WTC11 (cell line): ENCODE measurements around the gene MEA1.

ENCODE experiments used
- ATF1 ChIP-seq: sonication (generic); formaldehyde crosslinking; IDR thresholded peaks from 2 replicates; pipeline ENCODE4 v1.8.1; 2023; ENCODE audit warnings: mild to moderate bottlenecking, moderate library complexity, missing genetic modification reagents
- CTCF ChIP-seq: fragments of 200-600 bp; IDR thresholded peaks from 2 replicates; pipeline ENCODE4 v1.8.0; 2022; ENCODE audit warnings: antibody characterized with exemption
- ESRRA ChIP-seq: sonication (generic); formaldehyde crosslinking; IDR thresholded peaks from 2 replicates; pipeline ENCODE4 v1.8.1; 2022; ENCODE audit warnings: mild to moderate bottlenecking, missing genetic modification reagents, borderline replicate concordance
- HMGXB4 ChIP-seq: sonication (generic); formaldehyde crosslinking; IDR thresholded peaks from 2 replicates; pipeline ENCODE4 v1.8.1; 2023; ENCODE audit warnings: mild to moderate bottlenecking, moderate library complexity, missing genetic modification reagents
- NFE2L1 ChIP-seq: sonication (generic); formaldehyde crosslinking; IDR thresholded peaks from 2 replicates; pipeline ENCODE4 v1.8.1; 2023; ENCODE audit warnings: missing genetic modification reagents
- NR2C2 ChIP-seq: sonication (generic); formaldehyde crosslinking; IDR thresholded peaks from 2 replicates; pipeline ENCODE4 v1.8.0; 2022; ENCODE audit warnings: mild to moderate bottlenecking, missing genetic modification reagents
- SP1 ChIP-seq: sonication (generic); formaldehyde crosslinking; conservative IDR thresholded peaks from 2 replicates; pipeline ENCODE4 v1.8.1; 2022; ENCODE audit warnings: missing genetic modification reagents
- USF1 ChIP-seq: sonication (generic); formaldehyde crosslinking; IDR thresholded peaks from 2 replicates; pipeline ENCODE4 v1.8.0; 2022; ENCODE audit warnings: mild to moderate bottlenecking, missing genetic modification reagents
- USF2 ChIP-seq: sonication (generic); formaldehyde crosslinking; IDR thresholded peaks from 2 replicates; pipeline ENCODE4 v1.8.1; 2023; ENCODE audit warnings: mild to moderate bottlenecking, missing genetic modification reagents, moderate library complexity
- TF ChIP-seq, protein P1 (sequence below): sonication (generic); formaldehyde crosslinking; IDR thresholded peaks from 2 replicates; pipeline ENCODE4 v1.8.1; 2023; ENCODE audit warnings: mild to moderate bottlenecking, missing genetic modification reagents, borderline replicate concordance
- TF ChIP-seq, protein P2 (sequence below): sonication (generic); formaldehyde crosslinking; IDR thresholded peaks from 2 replicates; pipeline ENCODE4 v1.8.0; 2022; ENCODE audit warnings: mild to moderate bottlenecking, missing genetic modification reagents

DNA sequence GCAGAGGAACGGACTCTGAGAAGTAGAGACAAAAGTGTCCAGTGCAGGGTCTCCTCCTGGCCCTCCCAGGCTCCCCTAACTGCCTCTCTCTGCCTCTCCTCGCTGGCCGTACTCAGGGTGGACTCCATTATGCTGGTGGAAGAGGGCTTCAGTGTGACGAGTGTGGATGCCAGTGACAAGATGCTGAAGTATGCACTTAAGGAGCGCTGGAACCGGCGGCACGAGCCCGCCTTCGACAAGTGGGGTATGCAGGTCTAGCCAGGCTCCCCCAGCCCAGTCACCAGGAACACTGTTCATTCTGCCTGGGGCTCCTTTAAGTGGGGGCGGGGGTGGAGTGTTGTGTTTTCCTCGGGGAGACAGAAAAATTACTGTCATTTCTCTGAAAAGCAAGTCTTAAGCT is 51.6 kb downstream of the MEA1 start:
- TF ChIP-seq CTCF (no peak), SP1 (CRISPR knock-in tag) (no peak), ESRRA (no peak), USF1 (CRISPR knock-in tag) (no peak), NR2C2 (no peak), USF2 (CRISPR knock-in tag) (no peak), NFE2L1 (CRISPR knock-in tag) (no peak), ATF1 (CRISPR knock-in tag) (no peak), HMGXB4 (CRISPR knock-in tag) (no peak)
- TF ChIP-seq, protein P1, sequence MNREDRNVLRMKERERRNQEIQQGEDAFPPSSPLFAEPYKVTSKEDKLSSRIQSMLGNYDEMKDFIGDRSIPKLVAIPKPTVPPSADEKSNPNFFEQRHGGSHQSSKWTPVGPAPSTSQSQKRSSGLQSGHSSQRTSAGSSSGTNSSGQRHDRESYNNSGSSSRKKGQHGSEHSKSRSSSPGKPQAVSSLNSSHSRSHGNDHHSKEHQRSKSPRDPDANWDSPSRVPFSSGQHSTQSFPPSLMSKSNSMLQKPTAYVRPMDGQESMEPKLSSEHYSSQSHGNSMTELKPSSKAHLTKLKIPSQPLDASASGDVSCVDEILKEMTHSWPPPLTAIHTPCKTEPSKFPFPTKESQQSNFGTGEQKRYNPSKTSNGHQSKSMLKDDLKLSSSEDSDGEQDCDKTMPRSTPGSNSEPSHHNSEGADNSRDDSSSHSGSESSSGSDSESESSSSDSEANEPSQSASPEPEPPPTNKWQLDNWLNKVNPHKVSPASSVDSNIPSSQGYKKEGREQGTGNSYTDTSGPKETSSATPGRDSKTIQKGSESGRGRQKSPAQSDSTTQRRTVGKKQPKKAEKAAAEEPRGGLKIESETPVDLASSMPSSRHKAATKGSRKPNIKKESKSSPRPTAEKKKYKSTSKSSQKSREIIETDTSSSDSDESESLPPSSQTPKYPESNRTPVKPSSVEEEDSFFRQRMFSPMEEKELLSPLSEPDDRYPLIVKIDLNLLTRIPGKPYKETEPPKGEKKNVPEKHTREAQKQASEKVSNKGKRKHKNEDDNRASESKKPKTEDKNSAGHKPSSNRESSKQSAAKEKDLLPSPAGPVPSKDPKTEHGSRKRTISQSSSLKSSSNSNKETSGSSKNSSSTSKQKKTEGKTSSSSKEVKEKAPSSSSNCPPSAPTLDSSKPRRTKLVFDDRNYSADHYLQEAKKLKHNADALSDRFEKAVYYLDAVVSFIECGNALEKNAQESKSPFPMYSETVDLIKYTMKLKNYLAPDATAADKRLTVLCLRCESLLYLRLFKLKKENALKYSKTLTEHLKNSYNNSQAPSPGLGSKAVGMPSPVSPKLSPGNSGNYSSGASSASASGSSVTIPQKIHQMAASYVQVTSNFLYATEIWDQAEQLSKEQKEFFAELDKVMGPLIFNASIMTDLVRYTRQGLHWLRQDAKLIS, result no peak
- TF ChIP-seq, protein P2, sequence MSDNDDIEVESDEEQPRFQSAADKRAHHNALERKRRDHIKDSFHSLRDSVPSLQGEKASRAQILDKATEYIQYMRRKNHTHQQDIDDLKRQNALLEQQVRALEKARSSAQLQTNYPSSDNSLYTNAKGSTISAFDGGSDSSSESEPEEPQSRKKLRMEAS (CRISPR knock-in tag), result no peak
